ENCODE results near the gene SKAP1.

SKAP1 gene

DNA sequence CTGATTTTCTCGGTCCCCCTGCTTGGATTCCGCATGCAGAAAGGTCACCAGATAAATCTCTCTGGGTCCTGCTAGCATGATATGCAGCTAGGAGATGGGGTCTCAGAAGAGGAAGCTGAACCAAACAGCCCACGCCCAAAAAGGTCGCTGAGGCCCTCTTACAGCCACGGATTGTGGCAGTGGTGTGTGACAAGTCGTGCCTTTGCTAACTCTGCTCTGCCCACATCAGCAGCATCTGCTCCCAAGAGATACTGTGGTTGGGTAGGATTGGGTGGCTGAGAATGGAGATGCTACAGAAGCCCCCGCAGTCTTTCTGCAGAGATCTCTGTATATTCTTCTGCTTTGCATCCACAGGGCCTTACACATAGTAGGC lies 15.2 kb upstream of the SKAP1 start:
- TF ChIP-seq, protein P1, sequence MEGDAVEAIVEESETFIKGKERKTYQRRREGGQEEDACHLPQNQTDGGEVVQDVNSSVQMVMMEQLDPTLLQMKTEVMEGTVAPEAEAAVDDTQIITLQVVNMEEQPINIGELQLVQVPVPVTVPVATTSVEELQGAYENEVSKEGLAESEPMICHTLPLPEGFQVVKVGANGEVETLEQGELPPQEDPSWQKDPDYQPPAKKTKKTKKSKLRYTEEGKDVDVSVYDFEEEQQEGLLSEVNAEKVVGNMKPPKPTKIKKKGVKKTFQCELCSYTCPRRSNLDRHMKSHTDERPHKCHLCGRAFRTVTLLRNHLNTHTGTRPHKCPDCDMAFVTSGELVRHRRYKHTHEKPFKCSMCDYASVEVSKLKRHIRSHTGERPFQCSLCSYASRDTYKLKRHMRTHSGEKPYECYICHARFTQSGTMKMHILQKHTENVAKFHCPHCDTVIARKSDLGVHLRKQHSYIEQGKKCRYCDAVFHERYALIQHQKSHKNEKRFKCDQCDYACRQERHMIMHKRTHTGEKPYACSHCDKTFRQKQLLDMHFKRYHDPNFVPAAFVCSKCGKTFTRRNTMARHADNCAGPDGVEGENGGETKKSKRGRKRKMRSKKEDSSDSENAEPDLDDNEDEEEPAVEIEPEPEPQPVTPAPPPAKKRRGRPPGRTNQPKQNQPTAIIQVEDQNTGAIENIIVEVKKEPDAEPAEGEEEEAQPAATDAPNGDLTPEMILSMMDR (IDR thresholded peaks at IDR 0.05; ENCODE audit: extremely low read depth, missing control alignments), result no peak

DNA sequence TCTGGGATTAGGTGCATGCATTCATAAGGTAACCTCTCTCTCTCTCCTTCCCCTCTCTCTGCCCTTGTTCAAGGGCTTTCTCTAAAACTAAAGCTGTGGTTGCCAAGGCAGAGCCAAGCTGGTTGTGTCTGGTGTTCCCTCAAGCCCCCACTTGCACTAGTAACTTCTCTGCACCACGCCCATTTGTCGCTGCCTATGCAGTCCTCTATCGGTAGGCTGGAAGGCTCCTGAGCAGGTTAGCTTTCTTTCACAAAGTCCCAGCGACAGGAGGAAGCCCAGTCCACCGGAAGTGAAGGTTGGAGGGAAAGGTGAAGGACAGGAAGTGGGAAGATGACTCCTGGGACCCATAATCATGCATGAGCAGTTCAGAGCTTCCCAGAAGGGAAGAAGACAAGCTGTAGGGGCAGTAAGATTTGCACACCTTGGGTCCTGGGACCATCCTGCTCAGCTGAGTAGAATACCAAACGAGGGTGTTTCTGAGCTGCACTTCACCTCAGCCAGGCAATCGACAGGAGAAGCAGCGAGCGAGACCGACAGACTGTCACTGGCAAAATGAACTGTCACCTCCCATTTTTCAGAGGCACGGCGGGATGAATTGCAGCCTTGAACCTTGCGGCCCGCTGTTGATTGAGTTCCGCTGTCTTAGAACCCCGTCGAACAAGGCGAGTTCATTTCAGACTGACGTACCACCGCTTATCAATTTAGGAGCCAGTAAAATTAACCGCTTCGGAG lies 14.7 kb upstream of the SKAP1 start:
- no peak for DNase-seq (ENCODE audit: low spot score)
- TF ChIP-seq, protein P1 (IDR thresholded peaks at IDR 0.05; ENCODE audit: extremely low read depth, missing control alignments), result no peak

More for the DNA sequence above, 15.2 kb upstream of the SKAP1 start:
- no peak for DNase-seq (ENCODE audit: low spot score)

DNA sequence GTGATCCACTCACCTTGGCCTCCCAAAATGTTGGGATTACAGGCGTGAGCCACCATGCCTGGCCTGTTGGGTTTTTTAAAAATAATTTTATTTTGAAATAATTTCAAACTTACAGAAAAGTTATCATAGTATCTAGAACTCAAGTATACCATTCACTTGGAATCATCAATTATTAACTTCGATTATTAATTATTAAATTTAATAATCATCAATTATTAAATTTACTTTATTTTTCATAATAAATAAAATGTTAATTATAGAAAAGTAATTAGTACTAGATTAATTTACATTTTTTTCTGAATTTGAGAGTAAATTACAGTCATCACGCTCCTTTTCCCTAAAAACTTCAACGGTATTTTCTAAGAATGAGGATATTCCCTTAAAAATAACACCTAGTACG lies 13.7 kb upstream of the SKAP1 start:
- TF ChIP-seq, protein P1 (IDR thresholded peaks at IDR 0.05; ENCODE audit: extremely low read depth, missing control alignments), result no peak

DNA sequence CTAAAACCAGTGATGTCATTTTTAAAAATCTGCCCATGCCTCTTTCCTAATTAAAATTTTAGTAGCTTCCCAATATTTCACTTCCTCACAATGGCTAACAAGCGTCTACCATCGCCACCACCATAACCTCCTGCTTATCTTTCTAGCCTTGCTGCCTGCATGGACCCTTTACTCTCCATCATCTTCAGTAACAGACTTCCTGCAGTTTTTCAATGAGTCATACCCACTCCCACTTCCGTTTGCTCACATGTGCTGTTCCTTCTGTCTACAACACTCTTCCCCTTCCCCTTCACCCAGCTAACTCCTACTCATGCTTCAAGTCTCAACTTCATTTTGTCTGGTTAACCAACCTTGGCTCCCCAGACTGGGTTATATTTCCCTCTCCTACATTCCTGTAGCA lies 12.8 kb upstream of the SKAP1 start:
- TF ChIP-seq, protein P1 (IDR thresholded peaks at IDR 0.05; ENCODE audit: extremely low read depth, missing control alignments), result no peak
- no peak for DNase-seq (ENCODE audit: low spot score)

More for the DNA sequence above, 13.7 kb upstream of the SKAP1 start:
- no peak for DNase-seq (ENCODE audit: low spot score)

DNA sequence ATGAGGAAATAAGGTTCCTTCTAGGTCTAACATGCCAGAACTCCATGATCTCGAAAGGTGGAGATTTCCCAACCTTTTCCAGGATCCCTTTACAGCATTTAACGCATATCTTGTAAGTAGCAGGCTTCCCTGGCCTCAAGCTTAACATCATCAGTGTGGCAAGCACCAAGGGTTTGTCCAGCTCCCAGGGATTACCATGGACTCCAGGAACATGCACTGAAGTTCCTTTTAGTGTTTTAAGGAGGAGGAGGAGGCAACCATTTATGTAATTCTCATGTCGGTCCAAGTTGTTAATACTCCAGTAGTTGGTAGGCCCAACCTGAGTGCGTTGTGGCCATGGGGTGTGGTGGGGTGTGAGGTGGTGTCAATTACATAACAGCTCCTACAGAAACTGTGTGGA lies 11.8 kb upstream of the SKAP1 start:
- TF ChIP-seq, protein P1 (IDR thresholded peaks at IDR 0.05; ENCODE audit: extremely low read depth, missing control alignments), result no peak
- no peak for DNase-seq (ENCODE audit: low spot score)

DNA sequence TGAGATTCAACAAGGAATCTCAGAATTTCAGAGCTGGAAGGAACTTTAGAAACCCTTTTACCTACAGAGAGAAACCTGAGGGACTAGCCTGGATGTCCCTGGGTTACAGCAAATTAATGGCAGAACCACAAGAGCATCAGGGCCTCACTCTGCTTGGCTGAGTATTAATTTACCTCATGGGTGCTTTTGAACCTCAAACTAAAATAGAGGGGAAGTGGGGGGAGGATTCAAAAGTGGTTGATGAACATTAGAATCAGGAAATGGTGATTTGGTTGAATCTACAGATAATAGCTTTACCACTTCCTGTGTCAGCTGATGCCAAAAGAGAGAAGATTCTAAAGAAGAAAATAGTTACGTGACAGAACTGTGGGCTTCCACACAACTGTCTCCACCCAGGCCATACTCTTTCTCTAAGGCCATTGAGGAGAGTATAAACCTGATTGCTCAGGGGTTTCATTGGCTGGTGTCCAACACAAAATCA lies 11.3 kb upstream of the SKAP1 start:
- TF ChIP-seq, protein P1 (IDR thresholded peaks at IDR 0.05; ENCODE audit: extremely low read depth, missing control alignments), result no peak
- DNase-seq (ENCODE audit: low spot score), result peak; percentile 76

DNA sequence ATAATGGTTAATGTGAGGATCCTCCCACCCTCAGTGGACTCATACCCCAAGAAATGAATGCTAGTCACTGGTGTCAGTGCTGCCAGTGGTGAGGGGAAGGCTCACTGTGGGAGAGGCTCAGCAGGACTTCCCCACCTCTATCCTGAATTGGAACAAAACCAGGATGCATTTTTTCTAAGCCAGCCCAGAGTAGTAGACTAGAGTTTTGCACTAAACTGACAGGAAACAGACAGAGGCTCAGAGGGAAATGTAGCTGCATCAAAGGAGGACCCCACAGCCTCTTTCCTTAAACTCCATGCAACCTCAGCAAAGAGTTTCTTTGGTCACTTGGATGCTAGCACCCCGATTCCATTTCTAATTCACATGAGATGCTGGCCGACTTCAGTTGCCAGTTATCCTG lies 10.7 kb upstream of the SKAP1 start:
- TF ChIP-seq, protein P1 (IDR thresholded peaks at IDR 0.05; ENCODE audit: extremely low read depth, missing control alignments), result no peak
- no peak for DNase-seq (ENCODE audit: low spot score)

Data from GM20000 (cell line).